ENCODE measurements around the gene ADGRF1.
"Not testable (repeated sequence)": the region's sequence is repeated elsewhere in the genome, so short reads cannot be mapped to it uniquely, and the experiment has no call there.

Gene ADGRF1

GRCh38 chr6:47059216-47059885 is 17.2 kb upstream of the ADGRF1 start:
- in situ Hi-C loops (cut with HindIII; ENCODE audit: low pct_ligation_motif_present, low sequenced_read_pairs) = no loop called here
- no peaks in the 10 kb centered on the region for H3K27me3 ChIP-seq (replicated peaks)
- no peak for DNase-seq
- no peaks in the 10 kb centered on the region for H3K36me3 ChIP-seq (replicated peaks)
- H3K27ac ChIP-seq = no peak overlapping the region
- TF ChIP-seq, protein P1, sequence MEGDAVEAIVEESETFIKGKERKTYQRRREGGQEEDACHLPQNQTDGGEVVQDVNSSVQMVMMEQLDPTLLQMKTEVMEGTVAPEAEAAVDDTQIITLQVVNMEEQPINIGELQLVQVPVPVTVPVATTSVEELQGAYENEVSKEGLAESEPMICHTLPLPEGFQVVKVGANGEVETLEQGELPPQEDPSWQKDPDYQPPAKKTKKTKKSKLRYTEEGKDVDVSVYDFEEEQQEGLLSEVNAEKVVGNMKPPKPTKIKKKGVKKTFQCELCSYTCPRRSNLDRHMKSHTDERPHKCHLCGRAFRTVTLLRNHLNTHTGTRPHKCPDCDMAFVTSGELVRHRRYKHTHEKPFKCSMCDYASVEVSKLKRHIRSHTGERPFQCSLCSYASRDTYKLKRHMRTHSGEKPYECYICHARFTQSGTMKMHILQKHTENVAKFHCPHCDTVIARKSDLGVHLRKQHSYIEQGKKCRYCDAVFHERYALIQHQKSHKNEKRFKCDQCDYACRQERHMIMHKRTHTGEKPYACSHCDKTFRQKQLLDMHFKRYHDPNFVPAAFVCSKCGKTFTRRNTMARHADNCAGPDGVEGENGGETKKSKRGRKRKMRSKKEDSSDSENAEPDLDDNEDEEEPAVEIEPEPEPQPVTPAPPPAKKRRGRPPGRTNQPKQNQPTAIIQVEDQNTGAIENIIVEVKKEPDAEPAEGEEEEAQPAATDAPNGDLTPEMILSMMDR (IDR thresholded peaks at IDR 0.05; ENCODE audit: low read depth, low read length, missing control alignments) = no peak
- no peak overlapping the region for H3K4me3 ChIP-seq (ENCODE audit: low read depth, low read length)

GRCh38 chr6:47057830-47058540 is 15.9 kb upstream of the ADGRF1 start:
- Histone ChIP-seq H3K4me3 (ENCODE audit: low read depth, low read length) (no peak overlapping the region), H3K36me3 (replicated peaks) (no peaks in the 10 kb centered on the region), H3K27ac (no peak overlapping the region), H3K27me3 (replicated peaks) (no peaks in the 10 kb centered on the region)
- peak; percentile 70 for DNase-seq
- TF ChIP-seq, protein P1 (IDR thresholded peaks at IDR 0.05; ENCODE audit: low read depth, low read length, missing control alignments) = no peak
- in situ Hi-C loops (cut with HindIII; ENCODE audit: low pct_ligation_motif_present, low sequenced_read_pairs) = no loop called here

- DNase-seq = no peak
- no peak overlapping the region for H3K27ac ChIP-seq
- in situ Hi-C loops (cut with HindIII; ENCODE audit: low pct_ligation_motif_present, low sequenced_read_pairs) = no loop called here
These were observed 14.7 kb upstream of the ADGRF1 start for GRCh38 chr6:47056832-47057231.

GRCh38 chr6:47054302-47054701 is 12.2 kb upstream of the ADGRF1 start:
- in situ Hi-C loops (cut with HindIII; ENCODE audit: low pct_ligation_motif_present, low sequenced_read_pairs); H3K4me3 ChIP-seq (ENCODE audit: low read depth, low read length); DNase-seq; H3K27me3 ChIP-seq (replicated peaks); H3K36me3 ChIP-seq (replicated peaks); H3K27ac ChIP-seq: not testable (repeated sequence)

More at GRCh38 chr6:47056832-47057231, 14.7 kb upstream of the ADGRF1 start:
- no peaks in the 10 kb centered on the region for H3K27me3 ChIP-seq (replicated peaks)
- H3K36me3 ChIP-seq (replicated peaks) = no peaks in the 10 kb centered on the region
- TF ChIP-seq, protein P1 (IDR thresholded peaks at IDR 0.05; ENCODE audit: low read depth, low read length, missing control alignments) = no peak
- H3K4me3 ChIP-seq (ENCODE audit: low read depth, low read length) = no peak overlapping the region

GRCh38 chr6:47048638-47049037 is 6.5 kb upstream of the ADGRF1 start:
- Histone ChIP-seq H3K27ac (no peak overlapping the region), H3K27me3 (replicated peaks) (no peaks in the 10 kb centered on the region), H3K36me3 (replicated peaks) (no peaks in the 10 kb centered on the region), H3K4me3 (ENCODE audit: low read depth, low read length) (no peak overlapping the region)
- DNase-seq = no peak
- in situ Hi-C loops (cut with HindIII; ENCODE audit: low pct_ligation_motif_present, low sequenced_read_pairs) = no loop called here
- TF ChIP-seq, protein P1 (IDR thresholded peaks at IDR 0.05; ENCODE audit: low read depth, low read length, missing control alignments) = no peak

GRCh38 chr6:47047479-47048407 is 5.6 kb upstream of the ADGRF1 start:
- DNase-seq = peak; percentile 78
- H3K27ac ChIP-seq = peak overlapping the region; percentile 22
- in situ Hi-C loops (cut with HindIII; ENCODE audit: low pct_ligation_motif_present, low sequenced_read_pairs) = no loop called here
- TF ChIP-seq, protein P1 (IDR thresholded peaks at IDR 0.05; ENCODE audit: low read depth, low read length, missing control alignments) = peak; percentile 85
- no peak overlapping the region for H3K4me3 ChIP-seq (ENCODE audit: low read depth, low read length)
- H3K27me3 ChIP-seq (replicated peaks) = no peaks in the 10 kb centered on the region
- H3K36me3 ChIP-seq (replicated peaks) = no peaks in the 10 kb centered on the region
